Spleen (tissue), 11 donors: Measurements from ENCODE around the gene CD226. TPM values are rescaled to one million over a fixed set of nuclear protein-coding genes. Genes with fewer than 3 reads are reported as not detected.

Experiments used
- DNase-seq: peaks from one replicate; pipeline ENCODE4 v3.0.0-alpha.2; 2020
- H3K27ac ChIP-seq, 8 donors: fragments of 200-600 bp; sonication (generic) in 7 of 8; 1 replicate in 4 of 8; 2 replicates in 4 of 8; pipeline versions ENCODE4 v1.5.0 to v1.8.0; 2016 to 2021; ENCODE audit warnings: inconsistent platforms in 4 of 8, mild to moderate bottlenecking in 4 of 8, moderate library complexity in 1 of 8
- H3K27me3 ChIP-seq, 7 donors: fragments of 200-600 bp; sonication (generic) in 6 of 7; replicated peaks in 1 of 7; 1 replicate in 4 of 7; 2 replicates in 3 of 7; pipeline versions ENCODE4 v1.5.0 to v1.8.0; 2016 to 2021; ENCODE audit warnings: inconsistent platforms in 3 of 7, mild to moderate bottlenecking in 1 of 7
- H3K36me3 ChIP-seq, 6 donors: fragments of 200-600 bp; sonication (generic) in 5 of 6; 1 replicate in 4 of 6; 2 replicates in 2 of 6; pipeline versions ENCODE4 v1.5.0 to v1.8.0; 2016 to 2021; ENCODE audit warnings: inconsistent platforms in 2 of 6
- H3K4me1 ChIP-seq, 6 donors: fragments of 200-600 bp; sonication (generic) in 5 of 6; 1 replicate in 3 of 6; 2 replicates in 3 of 6; pipeline versions ENCODE4 v1.5.0 to v1.8.0; 2016 to 2021; ENCODE audit warnings: inconsistent platforms in 3 of 6
- H3K4me3 ChIP-seq, 8 donors: fragments of 200-600 bp; sonication (generic) in 7 of 8; 1 replicate in 4 of 8; 2 replicates in 4 of 8; pipeline versions ENCODE4 v1.5.0 to v1.8.0; 2016 to 2021; ENCODE audit warnings: inconsistent platforms in 4 of 8, mild to moderate bottlenecking in 4 of 8, moderate library complexity in 2 of 8
- H3K9me3 ChIP-seq, 8 donors: fragments of 200-600 bp; sonication (generic) in 7 of 8; 1 replicate in 4 of 8; 2 replicates in 4 of 8; pipeline versions ENCODE4 v1.5.0 to v1.8.0; 2016 to 2021; ENCODE audit warnings: inconsistent platforms in 4 of 8
- CTCF ChIP-seq, 11 experiments: fragments of 200-600 bp in 7 of 11; fragments of 450-650 bp in 4 of 11; sonication (generic) in 4 of 11; IDR thresholded peaks in 8 of 11; conservative IDR thresholded peaks in 3 of 11; 1 replicate in 7 of 11; 2 replicates in 4 of 11; pipeline versions ENCODE4 v1.4.0 to v1.8.0; 2016 to 2021; ENCODE audit warnings: antibody characterized with exemption in 11 of 11, inconsistent platforms in 4 of 11, mild to moderate bottlenecking in 1 of 11
- POLR2A ChIP-seq, 3 donors: fragments of 450-650 bp; IDR thresholded peaks; one replicate each; pipeline ENCODE4 v1.5.1; 2017; ENCODE audit warnings: antibody characterized with exemption in 3 of 3, mild to moderate bottlenecking in 1 of 3
- POLR2AphosphoS5 ChIP-seq, 3 donors: sonication (generic); formaldehyde crosslinking; IDR thresholded peaks; one replicate each; pipeline ENCODE4 v1.5.1; 2017; ENCODE audit warnings: antibody characterized with exemption in 3 of 3
- WGBS, 5 donors: extraction: QIAGEN DNeasy Blood & Tissue Kit in 3 of 5; methylation state at CpG; one replicate each; pipeline versions ENCODE4 v1.1.5 to v1.1.7; 2013 to 2018; 5-methylcytosine and 5-hydroxymethylcytosine counted together
- intact Hi-C: fragments of 100-400 bp; cut with DNase I; formaldehyde crosslinking; loops from one replicate; pipeline ENCODE4 v1.15.0; 2023; ENCODE audit warnings: low total_unique reads
- polyA plus RNA-seq, 3 donors: library from polyadenylated mRNA; stranded (reverse); fragments of 200-250 nt; gene quantifications; one replicate each; pipeline ENCODE4 v1.2.1, GENCODE V29; 2013
- total RNA-seq, 7 donors: library from RNA; depleted of rRNA in 3 of 7; stranded (reverse); fragments of >200 nt in 3 of 7; fragmentation: NEBNext Ultra II Directional in 4 of 7; extraction: Animal tissue kit (Norgen Biotek cat#: 25700) in 4 of 7; gene quantifications; one replicate each; pipeline versions ENCODE4 v1.1.0 to v1.2.1, GENCODE V29; 2016 to 2021
- donor health status: healthy with polysubstance abuse.
- donor health status: DM: no; HTN: no; CAD: no; lungs with moderate emphysema.
- donor health status: DM: no; HTN: no; CAD: no.
- donor health status: Bipolar disorder and iron deficiency.
- donor health status: healthy.
- donor health status: DM: no; HTN: no; CAD: no.
- donor health status: DM: yes; HTN: yes; CAD: no.

The CD226 gene
- total and polyA plus RNA-seq, 10 donors = 0.91 to 51.4 (median 31.7) TPM

DNA sequence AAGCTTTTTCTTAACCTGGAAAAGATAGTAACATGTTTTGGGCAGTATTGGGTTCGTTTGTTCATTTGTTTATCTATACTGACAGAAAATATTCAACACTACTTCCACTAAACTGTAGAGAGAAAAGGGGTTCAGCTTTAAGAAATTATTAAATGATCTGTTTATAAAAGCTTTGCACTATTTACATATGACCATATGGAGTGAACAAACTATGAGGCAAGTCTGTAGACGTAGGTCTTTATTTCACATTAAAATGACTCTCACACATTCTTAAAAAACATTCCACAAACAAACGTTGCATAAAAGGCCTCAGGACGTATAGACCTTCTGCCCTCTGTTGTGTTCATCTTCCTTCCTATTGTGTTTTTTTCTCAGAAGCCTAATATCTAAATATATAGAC lies 94.6 kb downstream of the CD226 start:
- TF ChIP-seq CTCF (IDR thresholded peaks at IDR 0.05 in 8 of 11, conservative IDR thresholded peaks at IDR 0.05 in 3 of 11) = no peak
- no peaks in the 10 kb centered on the region for H3K9me3 ChIP-seq
- peaks cover 0 to 8% (median 0%) of the 10 kb centered on the region in 6 donors for H3K36me3 ChIP-seq
- H3K27me3 ChIP-seq = no peaks in the 10 kb centered on the region
- H3K4me3 ChIP-seq = no peak overlapping the region
- WGBS, 5 donors = 72 to 86% (median 75%) methylated on average over 4 of the region's 4 CpGs
- H3K4me1 ChIP-seq = no peaks in the 10 kb centered on the region
- DNase-seq = no peak
- intact Hi-C loops = no loop called here
- no peak overlapping the region for H3K27ac ChIP-seq

- H3K27ac ChIP-seq = no peak overlapping the region
- intact Hi-C loops = no loop called here
- TF ChIP-seq CTCF (IDR thresholded peaks at IDR 0.05 in 8 of 11, conservative IDR thresholded peaks at IDR 0.05 in 3 of 11) = no peak
- no peak for TF ChIP-seq POLR2A (IDR thresholded peaks at IDR 0.05)
- no peak for TF ChIP-seq POLR2AphosphoS5 (IDR thresholded peaks at IDR 0.05)
These were observed 101.8 kb downstream of the CD226 start for GRCh38 chr18:69845593-69846506.

DNA sequence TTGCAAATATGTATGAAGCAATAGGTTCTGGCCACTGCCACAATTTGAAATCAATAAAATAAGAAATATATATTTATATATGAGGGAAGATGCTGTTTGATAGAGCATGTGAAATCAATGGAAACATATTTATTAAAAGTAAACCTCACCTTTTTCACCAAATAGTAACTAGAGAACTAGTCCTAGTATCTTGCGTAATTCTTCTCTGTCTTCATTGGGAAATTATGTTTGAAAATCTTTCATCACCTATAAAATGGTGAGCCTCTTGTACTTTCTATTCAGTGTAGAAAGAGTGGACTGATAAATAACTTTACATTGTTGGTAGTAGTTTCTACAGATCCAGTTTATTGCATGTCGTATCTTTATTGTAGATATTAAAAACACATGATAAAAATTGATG lies 103.0 kb downstream of the CD226 start:
- no peaks in the 10 kb centered on the region for H3K9me3 ChIP-seq
- no peak for DNase-seq
- WGBS, 5 donors = 91 to 100% (median 97%) methylated on average over 2 of the region's 2 CpGs
- no peaks in the 10 kb centered on the region for H3K4me1 ChIP-seq
- no peak overlapping the region for H3K27ac ChIP-seq
- H3K4me3 ChIP-seq = no peak overlapping the region
- intact Hi-C loops = no loop called here
- TF ChIP-seq CTCF (IDR thresholded peaks at IDR 0.05 in 8 of 11, conservative IDR thresholded peaks at IDR 0.05 in 3 of 11) (no peak), POLR2A (IDR thresholded peaks at IDR 0.05) (no peak), POLR2AphosphoS5 (IDR thresholded peaks at IDR 0.05) (no peak)
- no peaks in the 10 kb centered on the region for H3K27me3 ChIP-seq
- H3K36me3 ChIP-seq = no peaks in the 10 kb centered on the region

More at GRCh38 chr18:69845593-69846506, 101.8 kb downstream of the CD226 start:
- no peak for DNase-seq
- WGBS, 5 donors = 78 to 89% (median 84%) methylated on average over 8 of the region's 8 CpGs
- H3K27me3 ChIP-seq = no peaks in the 10 kb centered on the region
- no peaks in the 10 kb centered on the region for H3K9me3 ChIP-seq
- H3K4me1 ChIP-seq = no peaks in the 10 kb centered on the region
- H3K4me3 ChIP-seq = no peak overlapping the region
- H3K36me3 ChIP-seq = no peaks in the 10 kb centered on the region

- H3K9me3 ChIP-seq = no peaks in the 10 kb centered on the region
- intact Hi-C loops = no loop called here
- H3K4me1 ChIP-seq = no peaks in the 10 kb centered on the region
- DNase-seq = no peak
- H3K27ac ChIP-seq = no peak overlapping the region
- no peak overlapping the region for H3K4me3 ChIP-seq
- no peaks in the 10 kb centered on the region for H3K36me3 ChIP-seq
- no peak for TF ChIP-seq POLR2A (IDR thresholded peaks at IDR 0.05)
- TF ChIP-seq CTCF (IDR thresholded peaks at IDR 0.05 in 8 of 11, conservative IDR thresholded peaks at IDR 0.05 in 3 of 11) = no peak
- TF ChIP-seq POLR2AphosphoS5 (IDR thresholded peaks at IDR 0.05) = no peak
- 73 to 78% (median 77%) methylated on average over 5 of the region's 5 CpGs for WGBS, 5 donors
- no peaks in the 10 kb centered on the region for H3K27me3 ChIP-seq
These were observed 104.7 kb downstream of the CD226 start for GRCh38 chr18:69843015-69843414.
